ENCODE results near the gene RAB5IF. TPM values are rescaled to one million over a fixed set of nuclear protein-coding genes. Genes with fewer than 3 reads are reported as not detected.
"Not testable (repeated sequence)": the region's sequence is repeated elsewhere in the genome, so short reads cannot be mapped to it uniquely, and the experiment has no call there.

Gene RAB5IF
- total and polyA plus RNA-seq, 7 experiments from 2014 or later = 47.9 to 153 (median 93.9) TPM

DNA sequence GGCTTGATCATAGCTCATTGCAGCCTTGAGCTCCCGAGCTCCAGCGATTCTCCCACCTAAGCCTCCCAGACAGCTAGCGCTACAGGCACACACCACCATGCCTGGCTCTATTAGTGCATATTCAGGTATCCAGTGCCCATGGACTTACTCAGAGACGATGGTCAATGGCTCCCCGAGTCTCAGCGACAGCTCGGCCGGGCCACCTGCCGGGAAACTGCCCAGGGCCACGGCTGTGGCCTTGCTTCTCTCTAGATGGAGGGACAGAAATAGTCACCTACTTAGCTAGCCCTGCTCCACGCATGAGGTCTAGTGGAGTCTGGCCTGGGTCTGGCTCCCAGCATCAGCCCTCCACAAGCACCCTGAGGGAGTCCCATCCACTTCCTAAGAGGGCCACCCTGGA, 28.8 kb downstream of the RAB5IF start:
- no peaks in the 10 kb centered on the region for H3K27me3 Mint-ChIP-seq
- DNase-seq (no peak), ATAC-seq (no peak)
- Histone ChIP-seq H3K4me1 (ENCODE audit: control insufficient read depth in 2 of 2, insufficient read depth in 2 of 2, low read length in 2 of 2) (peaks cover 15 to 16% of the 10 kb centered on the region in 2 donors), H3K27ac (ENCODE audit: low read depth, low read length) (no peak overlapping the region), H3K9me3 (ENCODE audit: control insufficient read depth in 2 of 3, low read length in 3 of 3) (no peaks in the 10 kb centered on the region), H3K27me3 (ENCODE audit: control insufficient read depth in 2 of 2, insufficient read depth in 2 of 2, low read length in 2 of 2) (no peaks in the 10 kb centered on the region), H3K36me3 (ENCODE audit: control insufficient read depth in 2 of 3, insufficient read depth in 3 of 3, low read length in 3 of 3) (peaks cover 3 to 84% (median 16%) of the 10 kb centered on the region in 3 experiments), H3K4me3 (ENCODE audit: low read length) (no peak overlapping the region)
- H3K4me1 Mint-ChIP-seq = peaks cover 21 to 39% (median 37%) of the 10 kb centered on the region in 7 donors
- H3K4me3 Mint-ChIP-seq = peak overlapping the region in 1 of 10 donors; percentile 25
- CTCF ChIA-PET = no interaction called here
- no peaks in the 10 kb centered on the region for H3K9me3 Mint-ChIP-seq
- intact Hi-C loops (cut with micrococcal nuclease) = no loop called here
- H3K27ac Mint-ChIP-seq = peak overlapping the region in 7 of 9 donors; percentile 75 to 96 (median 86)
- POLR2A ChIA-PET = interaction anchor here (1.4 kb wide), 1 partner anchor 10 kb away, joined by 6 read pairs; no protein-coding TSS in a partner anchor
- peaks cover 10 to 46% (median 21%) of the 10 kb centered on the region in 5 donors for H3K36me3 Mint-ChIP-seq

- intact Hi-C loops (cut with micrococcal nuclease); H3K27me3 Mint-ChIP-seq; H3K4me3 ChIP-seq (ENCODE audit: low read length); DNase-seq; H3K27ac ChIP-seq (ENCODE audit: low read depth, low read length); H3K9me3 Mint-ChIP-seq; H3K4me3 Mint-ChIP-seq; H3K9me3 ChIP-seq (ENCODE audit: control insufficient read depth in 2 of 3, low read length in 3 of 3); H3K27me3 ChIP-seq (ENCODE audit: control insufficient read depth in 2 of 2, insufficient read depth in 2 of 2, low read length in 2 of 2); ATAC-seq: not testable (repeated sequence)
- Histone ChIP-seq H3K4me1 (ENCODE audit: control insufficient read depth in 2 of 2, insufficient read depth in 2 of 2, low read length in 2 of 2) (peaks cover 22 to 25% of the 10 kb centered on the region in 2 donors), H3K36me3 (ENCODE audit: control insufficient read depth in 2 of 3, insufficient read depth in 3 of 3, low read length in 3 of 3) (peaks cover 12 to 70% (median 20%) of the 10 kb centered on the region in 3 experiments)
- H3K27ac Mint-ChIP-seq = peak overlapping the region in 4 of 9 donors; percentile 40 to 51 (median 44)
- peaks cover 0 to 28% (median 13%) of the 10 kb centered on the region in 5 donors for H3K36me3 Mint-ChIP-seq
- CTCF ChIA-PET = interaction anchor here (0.5 to 0.6 kb wide), 2 partner anchors 26 to 405 kb away, joined by 3 read pairs; no protein-coding TSS in a partner anchor
- POLR2A ChIA-PET = interaction anchor here (9.2 kb wide), 1 partner anchor 9 kb away, joined by 74 read pairs; no protein-coding TSS in a partner anchor
- peaks cover 23 to 39% (median 31%) of the 10 kb centered on the region in 7 donors for H3K4me1 Mint-ChIP-seq
Observed at GRCh38 chr20:36638876-36639400, 33.4 kb downstream of the RAB5IF start.

DNA sequence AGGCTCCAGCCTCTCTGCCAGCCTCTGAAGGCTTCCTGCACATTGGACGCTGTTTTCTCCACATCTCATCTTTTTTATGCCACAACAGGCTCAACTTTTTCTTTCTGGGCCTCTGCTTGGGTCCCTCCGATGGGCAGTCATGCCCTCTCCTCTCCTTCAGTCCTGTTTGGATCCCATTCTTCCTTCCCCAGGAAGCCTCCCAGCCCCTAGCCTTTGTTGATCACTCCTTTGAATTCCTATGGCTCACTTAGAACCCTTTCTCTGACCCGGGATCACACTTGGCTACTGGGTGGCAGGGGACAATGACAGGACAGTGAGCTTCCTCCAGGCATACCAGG, 35.9 kb downstream of the RAB5IF start:
- Histone ChIP-seq H3K9me3 (ENCODE audit: control insufficient read depth in 2 of 3, low read length in 3 of 3) (no peaks in the 10 kb centered on the region), H3K27me3 (ENCODE audit: control insufficient read depth in 2 of 2, insufficient read depth in 2 of 2, low read length in 2 of 2) (no peaks in the 10 kb centered on the region), H3K4me1 (ENCODE audit: control insufficient read depth in 2 of 2, insufficient read depth in 2 of 2, low read length in 2 of 2) (peaks cover 28 to 34% of the 10 kb centered on the region in 2 donors), H3K27ac (ENCODE audit: low read depth, low read length) (no peak overlapping the region), H3K4me3 (ENCODE audit: low read length) (no peak overlapping the region), H3K36me3 (ENCODE audit: control insufficient read depth in 2 of 3, insufficient read depth in 3 of 3, low read length in 3 of 3) (peaks cover 10 to 51% (median 12%) of the 10 kb centered on the region in 3 experiments)
- peak overlapping the region in 4 of 10 donors; percentile 7 to 99 (median 95) for H3K4me3 Mint-ChIP-seq
- no peak for DNase-seq
- intact Hi-C loops (cut with micrococcal nuclease) = no loop called here
- H3K9me3 Mint-ChIP-seq = peaks cover 0 to 2% (median 0%) of the 10 kb centered on the region in 11 donors
- no peaks in the 10 kb centered on the region for H3K27me3 Mint-ChIP-seq
- peak overlapping the region; percentile 36 to 97 (median 86) for H3K27ac Mint-ChIP-seq
- ATAC-seq = no peak
- peaks cover 0 to 34% (median 9%) of the 10 kb centered on the region in 5 donors for H3K36me3 Mint-ChIP-seq
- H3K4me1 Mint-ChIP-seq = peaks cover 28 to 57% (median 51%) of the 10 kb centered on the region in 7 donors
- ChIA-PET CTCF (no interaction called here), POLR2A (interaction anchor here (9.2 kb wide), 1 partner anchor 11 kb away, joined by 74 read pairs; no protein-coding TSS in a partner anchor)

- H3K4me1 Mint-ChIP-seq = peaks cover 29 to 61% (median 55%) of the 10 kb centered on the region in 7 donors
- H3K9me3 ChIP-seq (ENCODE audit: control insufficient read depth in 2 of 3, low read length in 3 of 3) = no peaks in the 10 kb centered on the region
- H3K27ac ChIP-seq (ENCODE audit: low read depth, low read length) = no peak overlapping the region
- ATAC-seq (no peak), DNase-seq (no peak)
- peaks cover 10 to 46% (median 12%) of the 10 kb centered on the region in 3 experiments for H3K36me3 ChIP-seq (ENCODE audit: control insufficient read depth in 2 of 3, insufficient read depth in 3 of 3, low read length in 3 of 3)
- POLR2A ChIA-PET = interaction anchor here (0.7 to 9.2 kb wide), 3 partner anchors 12 to 47 kb away, joined by 5 to 74 read pairs (median 5); no protein-coding TSS in a partner anchor
- intact Hi-C loops (cut with micrococcal nuclease) = no loop called here
- no peaks in the 10 kb centered on the region for H3K27me3 ChIP-seq (ENCODE audit: control insufficient read depth in 2 of 2, insufficient read depth in 2 of 2, low read length in 2 of 2)
- CTCF ChIA-PET = no interaction called here
- peak overlapping the region in 9 of 10 donors; percentile 38 to 99 (median 97) for H3K4me3 Mint-ChIP-seq
- no peaks in the 10 kb centered on the region for H3K27me3 Mint-ChIP-seq
- H3K4me1 ChIP-seq (ENCODE audit: control insufficient read depth in 2 of 2, insufficient read depth in 2 of 2, low read length in 2 of 2) = peaks cover 30 to 35% of the 10 kb centered on the region in 2 donors
- peaks cover 0 to 31% (median 9%) of the 10 kb centered on the region in 5 donors for H3K36me3 Mint-ChIP-seq
- peak overlapping the region; percentile 36 to 97 (median 85) for H3K27ac Mint-ChIP-seq
- H3K4me3 ChIP-seq (ENCODE audit: low read length) = no peak overlapping the region
- peaks cover 0 to 2% (median 0%) of the 10 kb centered on the region in 11 donors for H3K9me3 Mint-ChIP-seq
Observed at GRCh38 chr20:36642136-36642535, 36.6 kb downstream of the RAB5IF start.

DNA sequence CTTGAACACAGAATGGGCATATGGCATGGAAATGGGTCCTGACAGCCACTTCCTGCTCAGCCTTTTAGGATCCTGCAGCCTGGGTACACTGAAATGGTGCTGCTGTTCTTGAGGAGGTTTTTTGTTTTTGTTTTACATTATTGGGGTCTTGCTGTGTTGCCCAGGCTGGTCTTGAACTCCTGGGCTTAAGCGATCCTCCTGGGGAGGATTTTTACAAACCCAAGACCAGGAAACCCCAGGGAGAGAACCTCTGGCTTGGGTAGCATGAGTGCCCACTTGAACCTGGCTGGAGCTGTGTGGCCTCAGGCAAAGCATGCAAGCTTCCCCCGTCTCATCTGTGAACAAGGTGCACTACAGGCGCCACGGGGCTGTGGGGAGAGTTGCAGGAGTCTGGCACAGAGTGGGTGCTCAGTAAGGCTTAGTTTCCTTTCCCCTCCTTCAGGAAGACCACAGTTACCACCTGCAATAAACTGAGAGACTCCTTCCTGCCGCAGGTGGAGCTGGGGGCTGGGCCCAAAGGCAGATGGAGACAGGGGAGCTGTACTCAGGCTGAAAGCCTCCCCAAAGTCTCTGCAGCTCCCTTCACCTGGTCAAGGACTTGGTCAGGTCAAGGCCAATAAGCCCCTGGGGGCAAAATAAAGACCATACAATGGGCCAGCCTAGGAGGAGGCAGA, 38.6 kb downstream of the RAB5IF start:
- H3K27me3 Mint-ChIP-seq = no peaks in the 10 kb centered on the region
- ChIA-PET CTCF (interaction anchor here (1.1 to 4.4 kb wide), 4 partner anchors 15 to 111 kb away, joined by 4 to 43 read pairs (median 16); partner anchors contain the start of gene RAB5IF), POLR2A (interaction anchor here (0.7 to 9.2 kb wide), 7 partner anchors 11 to 70 kb away, joined by 3 to 74 read pairs (median 7); partner anchors contain the start of genes RAB5IF and TGIF2)
- Histone ChIP-seq H3K4me1 (ENCODE audit: control insufficient read depth in 2 of 2, insufficient read depth in 2 of 2, low read length in 2 of 2) (peaks cover 30 to 35% of the 10 kb centered on the region in 2 donors), H3K4me3 (ENCODE audit: low read length) (peak overlapping the region; percentile 82), H3K27ac (ENCODE audit: low read depth, low read length) (peak overlapping the region; percentile 85), H3K27me3 (ENCODE audit: control insufficient read depth in 2 of 2, insufficient read depth in 2 of 2, low read length in 2 of 2) (no peaks in the 10 kb centered on the region), H3K9me3 (ENCODE audit: control insufficient read depth in 2 of 3, low read length in 3 of 3) (no peaks in the 10 kb centered on the region), H3K36me3 (ENCODE audit: control insufficient read depth in 2 of 3, insufficient read depth in 3 of 3, low read length in 3 of 3) (peaks cover 6 to 26% (median 10%) of the 10 kb centered on the region in 3 experiments)
- H3K27ac Mint-ChIP-seq = peak overlapping the region; percentile 94 to 99 (median 97)
- peak; percentile 81 for ATAC-seq
- peaks cover 31 to 68% (median 58%) of the 10 kb centered on the region in 7 donors for H3K4me1 Mint-ChIP-seq
- H3K36me3 Mint-ChIP-seq = peaks cover 0 to 25% (median 9%) of the 10 kb centered on the region in 5 donors
- DNase-seq = peak; percentile 17 to 61 (median 57)
- H3K9me3 Mint-ChIP-seq = peaks cover 0 to 2% (median 0%) of the 10 kb centered on the region in 11 donors
- peak overlapping the region; percentile 93 to 100 (median 99) for H3K4me3 Mint-ChIP-seq
- intact Hi-C loops (cut with micrococcal nuclease) = loop anchor here (1.0 to 2.0 kb wide), 6 partner anchors 13 to 87 kb away; partner anchors contain the start of gene RAB5IF (in 1 of the 2)

- H3K27me3 ChIP-seq (ENCODE audit: control insufficient read depth in 2 of 2, insufficient read depth in 2 of 2, low read length in 2 of 2) = no peaks in the 10 kb centered on the region
- no peak for ATAC-seq
- Mint-ChIP-seq H3K9me3 (peaks cover 0 to 2% (median 0%) of the 10 kb centered on the region in 11 donors), H3K4me3 (peak overlapping the region; percentile 93 to 100 (median 99)), H3K27me3 (no peaks in the 10 kb centered on the region), H3K4me1 (peaks cover 31 to 68% (median 58%) of the 10 kb centered on the region in 7 donors), H3K36me3 (peaks cover 0 to 25% (median 9%) of the 10 kb centered on the region in 5 donors), H3K27ac (peak overlapping the region; percentile 94 to 99 (median 97))
- intact Hi-C loops (cut with micrococcal nuclease) = loop anchor here (1.0 to 5.0 kb wide), 7 partner anchors 14 to 103 kb away; partner anchors contain the start of genes NDRG3 (in 1 of the 2) and RAB5IF (in 1 of the 2)
- peak in 2 of 9 donors; percentile 38 to 51 for DNase-seq
- H3K9me3 ChIP-seq (ENCODE audit: control insufficient read depth in 2 of 3, low read length in 3 of 3) = no peaks in the 10 kb centered on the region
- CTCF ChIA-PET = interaction anchor here (1.9 to 4.4 kb wide), 4 partner anchors 11 to 39 kb away, joined by 8 to 43 read pairs (median 16); partner anchors contain the start of gene RAB5IF
- peaks cover 3 to 21% (median 9%) of the 10 kb centered on the region in 3 experiments for H3K36me3 ChIP-seq (ENCODE audit: control insufficient read depth in 2 of 3, insufficient read depth in 3 of 3, low read length in 3 of 3)
- peaks cover 30 to 35% of the 10 kb centered on the region in 2 donors for H3K4me1 ChIP-seq (ENCODE audit: control insufficient read depth in 2 of 2, insufficient read depth in 2 of 2, low read length in 2 of 2)
- peak overlapping the region; percentile 85 for H3K27ac ChIP-seq (ENCODE audit: low read depth, low read length)
- H3K4me3 ChIP-seq (ENCODE audit: low read length) = peak overlapping the region; percentile 82
- POLR2A ChIA-PET = interaction anchor here (1.2 to 9.2 kb wide), 6 partner anchors 10 to 74 kb away, joined by 3 to 74 read pairs (median 11); partner anchors contain the start of genes RAB5IF and TGIF2
Observed at GRCh38 chr20:36644706-36645095, 39.1 kb downstream of the RAB5IF start.

Data from naive thymus-derived CD4-positive, alpha-beta T cell (primary cell).